ENCODE data around the gene ADSL.
A peak's percentile ranks its signal among the peaks of the same experiment; 100 is the strongest.

Gene ADSL

GRCh38 chr22:40346185-40347118 lies at the start of gene ADSL:
Gene ADSL, plus strand, starts transcription at chr22:40346500. Its CDS starts 59 bp downstream, at chr22:40346559.
- in situ Hi-C loops (cut with MboI; ENCODE audit: low pct_unique_long_range_greater_than_20kb, low sequenced_read_pairs, unreplicated experiment): no loop called here
- DNase-seq (ENCODE audit: low spot score): peak; percentile 88
- no peak for TF ChIP-seq CTCF (IDR thresholded peaks at IDR 0.05; ENCODE audit: extremely low read depth, insufficient read depth, missing control alignments)

- in situ Hi-C loops (cut with MboI; ENCODE audit: low pct_unique_long_range_greater_than_20kb, low sequenced_read_pairs, unreplicated experiment): no loop called here
- no peak for TF ChIP-seq CTCF (IDR thresholded peaks at IDR 0.05; ENCODE audit: extremely low read depth, insufficient read depth, missing control alignments)
- DNase-seq (ENCODE audit: low spot score): no peak
Observed at GRCh38 chr22:40300316-40300715, 46.0 kb upstream of the ADSL start.

- in situ Hi-C loops (cut with MboI; ENCODE audit: low pct_unique_long_range_greater_than_20kb, low sequenced_read_pairs, unreplicated experiment): no loop called here
- TF ChIP-seq CTCF (IDR thresholded peaks at IDR 0.05; ENCODE audit: extremely low read depth, insufficient read depth, missing control alignments): no peak
- peak; percentile 62 for DNase-seq (ENCODE audit: low spot score)
Observed at GRCh38 chr22:40300884-40301672, 45.2 kb upstream of the ADSL start.

GRCh38 chr22:40302149-40302548 lies 44.2 kb upstream of the ADSL start:
- DNase-seq (ENCODE audit: low spot score): no peak
- in situ Hi-C loops (cut with MboI; ENCODE audit: low pct_unique_long_range_greater_than_20kb, low sequenced_read_pairs, unreplicated experiment): no loop called here
- no peak for TF ChIP-seq CTCF (IDR thresholded peaks at IDR 0.05; ENCODE audit: extremely low read depth, insufficient read depth, missing control alignments)

- no peak for TF ChIP-seq CTCF (IDR thresholded peaks at IDR 0.05; ENCODE audit: extremely low read depth, insufficient read depth, missing control alignments)
- DNase-seq (ENCODE audit: low spot score): no peak
- in situ Hi-C loops (cut with MboI; ENCODE audit: low pct_unique_long_range_greater_than_20kb, low sequenced_read_pairs, unreplicated experiment): no loop called here
Observed at GRCh38 chr22:40305625-40306024, 40.7 kb upstream of the ADSL start.

- DNase-seq (ENCODE audit: low spot score): no peak
- in situ Hi-C loops (cut with MboI; ENCODE audit: low pct_unique_long_range_greater_than_20kb, low sequenced_read_pairs, unreplicated experiment): no loop called here
- no peak for TF ChIP-seq CTCF (IDR thresholded peaks at IDR 0.05; ENCODE audit: extremely low read depth, insufficient read depth, missing control alignments)
Observed at GRCh38 chr22:40308999-40309573, 37.2 kb upstream of the ADSL start.

Data from GM13977 (cell line).